ENCODE results near the gene ADD3.

The ADD3 gene

DNA sequence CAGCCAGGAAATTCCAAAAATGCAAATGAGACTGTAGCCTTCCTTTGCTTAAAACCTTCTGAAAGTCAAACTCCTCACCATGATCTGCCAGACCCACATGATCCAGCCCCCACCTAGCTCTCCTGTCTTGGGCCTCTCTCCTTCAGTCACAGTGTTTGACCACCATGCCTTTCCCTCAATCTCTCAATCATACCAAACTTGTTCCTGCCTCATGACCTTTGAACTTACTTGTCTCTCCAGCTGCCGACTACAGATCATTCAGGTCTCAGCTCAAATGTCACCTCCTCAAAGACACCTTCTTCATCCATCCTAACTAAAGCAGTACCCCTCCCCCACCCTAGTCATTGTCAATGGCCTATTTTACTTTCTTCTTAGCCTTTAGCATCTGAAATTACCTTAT, 9.3 kb upstream of the ADD3 start:
- TF ChIP-seq CTCF (IDR thresholded peaks at IDR 0.05): no peak

- TF ChIP-seq CTCF (IDR thresholded peaks at IDR 0.05): no peak
Observed at GRCh38 chr10:110002801-110003523, 4.8 kb upstream of the ADD3 start.

GRCh38 chr10:110003524-110003885, 4.3 kb upstream of the ADD3 start:
- TF ChIP-seq CTCF (IDR thresholded peaks at IDR 0.05): no peak

DNA sequence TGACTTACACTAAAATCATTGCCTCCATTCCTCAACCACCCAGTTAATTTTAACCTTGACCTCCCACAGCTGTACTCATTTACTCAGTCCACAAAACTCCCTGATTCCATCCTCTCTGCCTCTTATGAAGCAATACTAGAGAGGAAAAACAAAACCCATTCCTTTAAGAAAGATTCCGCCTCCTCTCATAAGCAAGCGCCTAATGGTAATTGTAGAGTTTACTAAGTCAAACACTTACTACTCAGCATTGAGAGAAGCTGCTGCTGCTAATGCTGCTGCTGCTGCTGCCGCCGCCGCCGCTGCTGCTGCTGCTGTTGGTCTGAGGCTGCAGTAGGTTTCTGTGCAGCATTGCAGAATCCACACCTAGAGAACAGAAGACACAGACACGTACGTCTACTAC, 2.1 kb upstream of the ADD3 start:
- no peak for TF ChIP-seq CTCF (IDR thresholded peaks at IDR 0.05)

GRCh38 chr10:110006358-110007160, 1.2 kb upstream of the ADD3 start:
- no peak for TF ChIP-seq CTCF (IDR thresholded peaks at IDR 0.05)

DNA sequence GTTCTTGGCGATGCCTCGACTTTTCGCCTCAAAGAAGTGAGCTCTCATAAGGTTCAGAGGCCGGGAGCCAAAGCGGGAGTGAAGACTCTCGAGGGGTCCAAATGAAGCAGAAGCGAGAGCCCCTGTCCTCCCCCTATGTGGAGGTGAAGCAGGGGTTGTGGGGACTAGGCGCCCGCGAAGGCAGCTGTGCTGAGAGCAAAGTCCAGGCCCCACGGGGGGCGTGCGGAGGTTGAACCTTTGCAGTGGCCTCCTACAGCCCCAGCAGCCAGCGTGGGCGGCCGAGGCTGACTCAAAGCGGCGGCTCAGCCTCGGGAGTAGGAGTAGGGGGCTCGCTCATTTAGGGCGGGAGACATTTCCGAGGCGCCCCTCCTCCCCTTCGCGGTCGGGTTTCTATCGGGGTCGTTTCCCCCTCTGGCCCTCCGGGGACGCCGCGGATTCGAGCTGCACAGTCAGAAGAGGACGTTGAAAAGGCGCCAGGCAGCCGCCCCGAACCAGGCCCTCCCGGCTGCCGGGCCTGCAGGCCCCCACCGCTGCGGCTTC, 553 bp upstream of the ADD3 start:
- TF ChIP-seq CTCF (IDR thresholded peaks at IDR 0.05): no peak

GRCh38 chr10:110008518-110009339, 945 bp downstream of the ADD3 start:
- no peak for TF ChIP-seq CTCF (IDR thresholded peaks at IDR 0.05)

Measured in LNCAP (cell line).